Measurements from ENCODE around the gene RAB5A.
"Not testable (repeated sequence)": the region's sequence is repeated elsewhere in the genome, so short reads cannot be mapped to it uniquely, and the experiment has no call there.

The RAB5A gene

GRCh38 chr3:20023623-20024405, 76.9 kb downstream of the RAB5A start:
- no peak overlapping the region for H3K4me3 ChIP-seq (ENCODE audit: low read length)
- TF ChIP-seq, protein P1, sequence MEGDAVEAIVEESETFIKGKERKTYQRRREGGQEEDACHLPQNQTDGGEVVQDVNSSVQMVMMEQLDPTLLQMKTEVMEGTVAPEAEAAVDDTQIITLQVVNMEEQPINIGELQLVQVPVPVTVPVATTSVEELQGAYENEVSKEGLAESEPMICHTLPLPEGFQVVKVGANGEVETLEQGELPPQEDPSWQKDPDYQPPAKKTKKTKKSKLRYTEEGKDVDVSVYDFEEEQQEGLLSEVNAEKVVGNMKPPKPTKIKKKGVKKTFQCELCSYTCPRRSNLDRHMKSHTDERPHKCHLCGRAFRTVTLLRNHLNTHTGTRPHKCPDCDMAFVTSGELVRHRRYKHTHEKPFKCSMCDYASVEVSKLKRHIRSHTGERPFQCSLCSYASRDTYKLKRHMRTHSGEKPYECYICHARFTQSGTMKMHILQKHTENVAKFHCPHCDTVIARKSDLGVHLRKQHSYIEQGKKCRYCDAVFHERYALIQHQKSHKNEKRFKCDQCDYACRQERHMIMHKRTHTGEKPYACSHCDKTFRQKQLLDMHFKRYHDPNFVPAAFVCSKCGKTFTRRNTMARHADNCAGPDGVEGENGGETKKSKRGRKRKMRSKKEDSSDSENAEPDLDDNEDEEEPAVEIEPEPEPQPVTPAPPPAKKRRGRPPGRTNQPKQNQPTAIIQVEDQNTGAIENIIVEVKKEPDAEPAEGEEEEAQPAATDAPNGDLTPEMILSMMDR (conservative IDR thresholded peaks at IDR 0.05; ENCODE audit: low read length): no peak
- no peak for DNase-seq (ENCODE audit: low read depth)

DNA sequence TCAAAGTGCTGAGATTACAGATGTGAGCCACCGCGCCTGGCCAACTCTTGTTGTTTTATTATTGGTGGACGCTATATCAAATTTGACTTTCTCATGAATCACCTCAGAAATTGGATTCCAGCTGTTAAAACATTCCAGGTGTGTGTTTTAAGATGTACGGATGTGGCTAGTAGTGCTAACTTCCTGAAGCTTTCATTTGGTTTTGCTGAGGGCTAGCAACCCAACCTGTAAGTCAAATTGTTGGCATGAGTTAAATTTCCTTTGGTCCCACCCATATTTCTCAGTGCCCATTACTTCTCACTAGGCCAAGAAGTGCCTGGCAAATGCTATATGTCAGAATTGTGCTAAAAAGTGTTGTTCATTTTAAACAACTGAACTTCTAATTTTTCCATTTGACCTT, 80.2 kb downstream of the RAB5A start:
- DNase-seq (ENCODE audit: low read depth): no peak
- no peak overlapping the region for H3K4me3 ChIP-seq (ENCODE audit: low read length)
- TF ChIP-seq, protein P1 (conservative IDR thresholded peaks at IDR 0.05; ENCODE audit: low read length): no peak

GRCh38 chr3:20028905-20029331, 82.0 kb downstream of the RAB5A start:
- H3K4me3 ChIP-seq (ENCODE audit: low read length): no peak overlapping the region
- TF ChIP-seq, protein P1 (conservative IDR thresholded peaks at IDR 0.05; ENCODE audit: low read length): no peak
- DNase-seq (ENCODE audit: low read depth): no peak

DNA sequence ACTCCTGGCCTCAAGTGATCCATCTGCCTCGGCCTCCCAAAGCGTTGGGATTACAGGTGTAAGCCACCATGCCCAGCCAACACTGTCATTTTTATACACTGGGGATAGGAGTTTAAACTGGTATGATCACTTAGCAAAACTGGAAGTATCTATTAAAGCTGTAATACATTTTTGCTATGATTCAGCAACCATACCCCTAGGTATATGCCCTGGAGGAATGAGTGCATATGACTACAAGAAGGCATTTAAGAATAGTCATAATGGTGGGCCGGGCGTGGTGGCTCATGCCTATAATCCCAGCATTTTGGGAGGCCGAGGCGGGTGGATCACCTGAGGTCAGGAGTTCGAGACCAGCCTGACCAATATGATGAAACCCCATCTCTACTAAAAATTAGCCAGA, 85.0 kb downstream of the RAB5A start:
- not testable (repeated sequence) for DNase-seq (ENCODE audit: low read depth); H3K4me3 ChIP-seq (ENCODE audit: low read length)

All from AG10803 (cell line).